Fibroblast of skin of left quadriceps (primary cell): Measurements from ENCODE around the gene NIM1K.
A peak's percentile ranks its signal among the peaks of the same experiment; 100 is the strongest.
"Not testable (repeated sequence)": the region's sequence is repeated elsewhere in the genome, so short reads cannot be mapped to it uniquely, and the experiment has no call there.

Source experiments
- DNase-seq, 2 experiments: peaks; one replicate each; pipeline ENCODE4 v3.0.0-alpha.2; 2013; ENCODE audit warnings: low read depth in 2 of 2

Gene NIM1K

GRCh38 chr5:43313035-43313853, 121.2 kb downstream of the NIM1K start, which contains the start of gene HMGCS1:
HMGCS1 (minus strand) TSS chr5:43313412; CDS start chr5:43298965, 14,447 bp downstream.
- DNase-seq: peak; percentile 99 to 100

- no peak for DNase-seq
Observed at GRCh38 chr5:43313854-43314457, 121.9 kb downstream of the NIM1K start.

GRCh38 chr5:43314724-43315123, 122.7 kb downstream of the NIM1K start:
- DNase-seq: no peak

GRCh38 chr5:43315263-43315662, 123.2 kb downstream of the NIM1K start:
- DNase-seq: no peak

DNA sequence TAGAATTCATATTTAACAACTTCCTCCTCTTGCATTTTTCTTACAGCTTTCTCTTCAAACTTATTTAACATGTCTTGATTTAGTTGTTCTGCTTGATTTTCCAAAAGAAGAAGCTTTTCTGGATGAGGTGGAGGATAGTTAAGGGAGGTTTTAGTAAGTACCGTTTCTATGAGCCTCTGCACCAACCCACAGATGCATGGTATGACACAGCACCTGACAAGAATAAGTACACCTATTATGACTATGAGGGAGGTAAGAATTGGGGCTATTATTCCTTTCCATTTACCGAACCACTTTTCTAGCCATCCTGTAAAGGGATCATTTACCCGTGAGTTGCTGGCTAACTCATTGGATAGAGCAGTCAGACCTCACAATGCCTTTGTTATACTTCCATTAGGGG, 123.7 kb downstream of the NIM1K start:
- DNase-seq: no peak

- DNase-seq: no peak
Observed at GRCh38 chr5:43316421-43316820, 124.4 kb downstream of the NIM1K start.

DNA sequence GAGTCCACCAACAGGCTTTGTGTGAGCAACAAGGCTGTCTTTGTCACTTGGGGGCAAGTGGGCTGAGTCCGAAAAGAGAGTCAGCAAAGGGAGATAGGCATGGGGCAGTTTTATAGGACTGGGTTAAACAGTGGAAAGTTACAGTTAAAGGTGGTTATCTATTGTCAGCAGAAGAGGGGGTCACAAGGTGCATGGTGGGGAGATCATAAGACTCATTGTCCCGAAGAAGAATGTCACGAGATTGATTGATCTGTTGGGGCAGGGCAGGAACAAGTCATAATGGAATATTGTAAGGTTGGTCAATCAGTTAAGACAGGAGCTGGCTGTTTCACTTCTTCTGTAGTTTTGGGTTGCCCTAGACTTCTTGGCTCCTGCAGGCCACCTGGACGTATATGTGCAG, 128.8 kb downstream of the NIM1K start:
- DNase-seq: no peak

GRCh38 chr5:43323488-43323887, 131.5 kb downstream of the NIM1K start:
- DNase-seq: not testable (repeated sequence)

- DNase-seq: not testable (repeated sequence)
Observed at GRCh38 chr5:43325624-43326023, 133.6 kb downstream of the NIM1K start.
